ENCODE data around the gene HEXIM2. TPM values are rescaled to one million over a fixed set of nuclear protein-coding genes. Genes with fewer than 3 reads are reported as not detected.

Gene HEXIM2
- total and polyA plus RNA-seq, 2 donors (not counting 1 experiment from before 2014, with no cell fraction given): 1.9 to 18.7 TPM

DNA sequence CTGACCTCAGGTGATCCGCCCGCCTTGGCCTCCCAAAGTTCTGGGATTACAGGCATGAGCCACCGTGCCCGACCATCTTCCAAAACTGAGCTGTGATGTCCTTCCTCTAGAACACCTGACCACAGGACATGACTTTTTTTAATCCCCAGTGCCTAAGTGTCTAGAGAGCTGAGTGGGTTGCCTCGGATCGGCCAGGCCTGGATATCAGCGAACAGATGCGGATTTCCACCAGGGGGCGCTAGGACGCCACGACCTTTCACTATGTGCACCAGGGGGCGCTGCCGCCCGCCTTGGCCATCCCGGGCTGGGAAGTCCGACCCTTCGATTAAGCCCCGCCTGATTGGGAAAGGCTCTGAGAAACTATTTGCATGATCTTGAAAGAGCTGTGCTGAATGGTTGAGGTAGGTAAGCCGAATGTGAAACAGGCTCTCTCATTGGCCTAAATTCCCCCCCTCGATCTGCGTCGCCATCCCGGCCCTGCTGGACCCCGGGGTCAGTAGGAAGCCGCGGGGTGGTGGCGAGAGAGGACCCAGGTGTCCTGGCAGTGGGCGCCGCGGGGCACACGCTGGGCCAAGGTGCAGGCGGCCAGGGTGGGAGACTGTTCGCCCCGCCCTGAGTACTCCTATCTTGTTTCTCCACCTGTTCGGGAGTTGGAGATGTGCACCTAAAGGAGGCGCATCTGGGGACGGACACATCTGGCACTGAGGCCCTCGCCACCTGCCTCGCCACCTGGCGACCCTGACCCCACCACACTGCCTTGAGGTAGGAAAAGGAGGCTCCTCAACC, 26.3 kb upstream of the HEXIM2 start, which contains the start of gene ACBD4:
TSS of gene ACBD4 (plus strand) at position 496 of the 786 bp plus-strand sequence. CDS start 458 bp downstream, outside the sequence.
- H3K79me2 ChIP-seq (ENCODE audit: control insufficient read depth, insufficient read depth, low read length): peaks cover 12% of the 10 kb centered on the region
- peaks cover 2% of the 10 kb centered on the region for H3K36me3 ChIP-seq (ENCODE audit: control insufficient read depth, insufficient read depth, low read length)
- no peaks in the 10 kb centered on the region for H3K27me3 ChIP-seq (ENCODE audit: control insufficient read depth, insufficient read depth, low read length)
- no peaks in the 10 kb centered on the region for H3K9me3 ChIP-seq (ENCODE audit: control insufficient read depth, insufficient read depth, low read depth, low read length)
- H4K20me1 ChIP-seq (ENCODE audit: control insufficient read depth, extremely low read depth, insufficient read depth, low read length): no peaks in the 10 kb centered on the region
- TF ChIP-seq, protein P1, sequence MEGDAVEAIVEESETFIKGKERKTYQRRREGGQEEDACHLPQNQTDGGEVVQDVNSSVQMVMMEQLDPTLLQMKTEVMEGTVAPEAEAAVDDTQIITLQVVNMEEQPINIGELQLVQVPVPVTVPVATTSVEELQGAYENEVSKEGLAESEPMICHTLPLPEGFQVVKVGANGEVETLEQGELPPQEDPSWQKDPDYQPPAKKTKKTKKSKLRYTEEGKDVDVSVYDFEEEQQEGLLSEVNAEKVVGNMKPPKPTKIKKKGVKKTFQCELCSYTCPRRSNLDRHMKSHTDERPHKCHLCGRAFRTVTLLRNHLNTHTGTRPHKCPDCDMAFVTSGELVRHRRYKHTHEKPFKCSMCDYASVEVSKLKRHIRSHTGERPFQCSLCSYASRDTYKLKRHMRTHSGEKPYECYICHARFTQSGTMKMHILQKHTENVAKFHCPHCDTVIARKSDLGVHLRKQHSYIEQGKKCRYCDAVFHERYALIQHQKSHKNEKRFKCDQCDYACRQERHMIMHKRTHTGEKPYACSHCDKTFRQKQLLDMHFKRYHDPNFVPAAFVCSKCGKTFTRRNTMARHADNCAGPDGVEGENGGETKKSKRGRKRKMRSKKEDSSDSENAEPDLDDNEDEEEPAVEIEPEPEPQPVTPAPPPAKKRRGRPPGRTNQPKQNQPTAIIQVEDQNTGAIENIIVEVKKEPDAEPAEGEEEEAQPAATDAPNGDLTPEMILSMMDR (conservative IDR thresholded peaks at IDR 0.05 in 1 of 2, IDR thresholded peaks at IDR 0.05 in 1 of 2; ENCODE audit: low read depth in 1 of 2, low read length in 2 of 2): peak; percentile 100
- TF ChIP-seq EZH2 (IDR thresholded peaks at IDR 0.05; ENCODE audit: low read length, missing control alignments): no peak
- peak within 1 kb of the TSS; percentile 96 for H3K4me2 ChIP-seq (ENCODE audit: extremely low read depth, insufficient read depth, low read length)
- DNase-seq (ENCODE audit: low read depth in 2 of 2): peak; percentile 92 to 98
- H3K9ac ChIP-seq (ENCODE audit: insufficient read depth, low read length): peak within 1 kb of the TSS; percentile 67
- peaks cover 11% of the 10 kb centered on the region for H3K4me1 ChIP-seq (ENCODE audit: control insufficient read depth, extremely low read depth, insufficient read depth, low read length)
- peak within 1 kb of the TSS; percentile 73 to 83 (median 82) for H3K4me3 ChIP-seq (replicated peaks in 1 of 4; ENCODE audit: control extremely low read depth in 1 of 4, insufficient read depth in 1 of 4, low read depth in 3 of 4, low read length in 4 of 4)
- peak within 1 kb of the TSS; percentile 87 for H3K27ac ChIP-seq (ENCODE audit: insufficient read depth, low read length)
- peak within 1 kb of the TSS; percentile 88 for H2AFZ ChIP-seq (ENCODE audit: low read length)

DNA sequence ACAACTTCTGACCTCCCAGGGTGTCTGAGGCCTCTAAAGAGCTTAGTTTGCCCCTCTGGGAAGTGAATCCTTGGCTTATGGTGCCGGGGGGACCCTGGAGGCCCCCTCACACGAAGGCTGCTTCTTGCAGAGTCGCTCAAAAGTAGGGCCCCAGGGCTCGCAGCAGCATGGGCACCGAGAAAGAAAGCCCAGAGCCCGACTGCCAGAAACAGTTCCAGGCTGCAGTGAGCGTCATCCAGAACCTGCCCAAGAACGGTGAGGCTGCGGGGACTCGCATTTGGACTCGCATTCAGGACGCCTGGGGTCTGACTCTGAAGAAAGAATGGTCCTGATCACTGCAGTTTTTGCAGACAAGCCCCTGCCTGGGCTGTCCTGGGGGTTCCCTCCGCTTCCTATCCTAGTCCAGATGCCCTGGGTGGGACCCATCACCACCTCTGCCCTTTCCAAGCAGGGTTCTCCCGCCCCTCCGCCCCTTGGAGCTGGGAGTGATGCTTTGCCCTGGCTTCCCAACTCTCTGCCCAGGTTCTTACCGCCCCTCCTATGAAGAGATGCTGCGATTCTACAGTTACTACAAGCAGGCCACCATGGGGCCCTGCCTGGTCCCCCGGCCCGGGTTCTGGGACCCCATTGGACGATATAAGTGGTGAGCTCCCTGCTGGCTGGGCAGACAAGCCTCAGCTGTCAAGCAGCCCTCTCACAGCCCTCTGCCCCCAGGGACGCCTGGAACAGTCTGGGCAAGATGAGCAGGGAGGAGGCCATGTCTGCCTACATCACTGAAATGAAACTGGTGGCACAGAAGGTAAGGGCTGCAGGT, 25.5 kb upstream of the HEXIM2 start:
- no peaks in the 10 kb centered on the region for H4K20me1 ChIP-seq (ENCODE audit: control insufficient read depth, extremely low read depth, insufficient read depth, low read length)
- peaks cover 10% of the 10 kb centered on the region for H3K4me1 ChIP-seq (ENCODE audit: control insufficient read depth, extremely low read depth, insufficient read depth, low read length)
- peak overlapping the region; percentile 73 to 83 (median 82) for H3K4me3 ChIP-seq (replicated peaks in 1 of 4; ENCODE audit: control extremely low read depth in 1 of 4, insufficient read depth in 1 of 4, low read depth in 3 of 4, low read length in 4 of 4)
- peaks cover 6% of the 10 kb centered on the region for H3K79me2 ChIP-seq (ENCODE audit: control insufficient read depth, insufficient read depth, low read length)
- H3K27me3 ChIP-seq (ENCODE audit: control insufficient read depth, insufficient read depth, low read length): no peaks in the 10 kb centered on the region
- H3K9me3 ChIP-seq (ENCODE audit: control insufficient read depth, insufficient read depth, low read depth, low read length): no peaks in the 10 kb centered on the region
- H3K4me2 ChIP-seq (ENCODE audit: extremely low read depth, insufficient read depth, low read length): peak overlapping the region; percentile 96
- H2AFZ ChIP-seq (ENCODE audit: low read length): peak overlapping the region; percentile 88
- no peaks in the 10 kb centered on the region for H3K36me3 ChIP-seq (ENCODE audit: control insufficient read depth, insufficient read depth, low read length)
- no peak for DNase-seq (ENCODE audit: low read depth in 2 of 2)
- peak overlapping the region; percentile 87 for H3K27ac ChIP-seq (ENCODE audit: insufficient read depth, low read length)
- no peak for TF ChIP-seq EZH2 (IDR thresholded peaks at IDR 0.05; ENCODE audit: low read length, missing control alignments)
- H3K9ac ChIP-seq (ENCODE audit: insufficient read depth, low read length): peak overlapping the region; percentile 67

DNA sequence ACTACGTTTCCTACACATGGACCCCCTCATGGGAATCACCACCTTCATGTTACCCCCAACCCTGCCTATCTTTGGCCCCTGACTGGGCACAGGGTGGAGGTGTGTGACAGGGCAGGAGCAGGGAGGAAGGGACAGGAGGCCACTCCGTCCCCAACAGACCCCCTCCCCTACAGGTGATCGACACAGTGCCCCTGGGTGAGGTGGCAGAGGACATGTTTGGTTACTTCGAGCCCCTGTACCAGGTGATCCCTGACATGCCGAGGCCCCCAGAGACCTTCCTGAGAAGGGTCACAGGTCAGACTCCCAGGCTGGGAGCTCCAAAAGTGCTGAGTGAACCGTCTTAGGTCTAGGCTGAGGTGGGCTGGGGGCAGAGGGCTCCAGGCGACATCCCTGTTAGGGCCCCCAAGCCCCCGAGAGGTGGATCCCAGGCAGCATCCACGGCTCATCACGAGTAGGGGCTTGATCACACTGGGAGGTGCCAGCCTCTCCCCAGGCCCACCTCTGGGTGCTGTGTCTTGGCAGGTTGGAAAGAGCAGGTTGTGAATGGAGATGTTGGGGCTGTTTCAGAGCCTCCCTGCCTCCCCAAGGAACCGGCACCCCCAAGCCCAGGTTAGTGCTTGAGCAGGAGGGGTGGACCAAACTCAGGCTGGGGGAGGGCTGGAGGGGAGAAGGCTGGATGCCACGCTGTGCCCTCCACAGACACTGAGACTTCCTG, 24.7 kb upstream of the HEXIM2 start:
- Histone ChIP-seq H3K27me3 (ENCODE audit: control insufficient read depth, insufficient read depth, low read length) (no peaks in the 10 kb centered on the region), H3K79me2 (ENCODE audit: control insufficient read depth, insufficient read depth, low read length) (no peaks in the 10 kb centered on the region), H3K4me1 (ENCODE audit: control insufficient read depth, extremely low read depth, insufficient read depth, low read length) (peaks cover 5% of the 10 kb centered on the region), H3K9me3 (ENCODE audit: control insufficient read depth, insufficient read depth, low read depth, low read length) (no peaks in the 10 kb centered on the region), H3K36me3 (ENCODE audit: control insufficient read depth, insufficient read depth, low read length) (no peaks in the 10 kb centered on the region), H3K4me2 (ENCODE audit: extremely low read depth, insufficient read depth, low read length) (no peak overlapping the region), H4K20me1 (ENCODE audit: control insufficient read depth, extremely low read depth, insufficient read depth, low read length) (no peaks in the 10 kb centered on the region), H3K4me3 (replicated peaks in 1 of 4; ENCODE audit: control extremely low read depth in 1 of 4, insufficient read depth in 1 of 4, low read depth in 3 of 4, low read length in 4 of 4) (peak overlapping the region in 1 of 4 experiments; percentile 82), H3K27ac (ENCODE audit: insufficient read depth, low read length) (no peak overlapping the region), H2AFZ (ENCODE audit: low read length) (no peak overlapping the region), H3K9ac (ENCODE audit: insufficient read depth, low read length) (no peak overlapping the region)
- DNase-seq (ENCODE audit: low read depth in 2 of 2): no peak
- TF ChIP-seq EZH2 (IDR thresholded peaks at IDR 0.05; ENCODE audit: low read length, missing control alignments): no peak
- TF ChIP-seq, protein P1 (conservative IDR thresholded peaks at IDR 0.05 in 1 of 2, IDR thresholded peaks at IDR 0.05 in 1 of 2; ENCODE audit: low read depth in 1 of 2, low read length in 2 of 2): no peak

Data from fibroblast of lung (primary cell).